GM21390 (cell line): Measurements from ENCODE around the gene ZNF207.
"Not testable (repeated sequence)": the region's sequence is repeated elsewhere in the genome, so short reads cannot be mapped to it uniquely, and the experiment has no call there.

ENCODE experiments used
- ATAC-seq: cut with Tn5 transposase; IDR thresholded peaks from one replicate; pipeline ENCODE4 v1.9.1; 2021; ENCODE audit not compliant: unreplicated experiment

ZNF207 gene

GRCh38 chr17:32385971-32386370, 36.0 kb downstream of the ZNF207 start:
- ATAC-seq = no peak

DNA sequence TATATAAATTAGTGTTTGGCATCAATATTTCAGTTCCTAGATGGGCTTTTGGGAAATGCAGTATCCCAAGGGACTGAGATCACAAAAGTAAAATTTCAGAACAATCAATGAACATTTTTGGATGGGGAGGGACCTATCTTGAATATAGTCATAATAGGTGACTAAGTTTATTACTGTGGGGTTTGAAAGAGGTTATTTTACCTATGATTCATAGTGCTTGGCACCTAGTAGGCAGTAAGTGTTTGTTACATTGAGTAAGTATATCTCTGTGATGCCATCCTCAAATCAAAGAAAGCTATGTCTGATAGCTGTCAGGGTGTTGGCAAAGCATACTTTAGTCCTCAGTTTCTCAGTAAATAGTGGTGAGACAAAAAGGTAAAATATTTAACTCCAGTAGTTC, 36.9 kb downstream of the ZNF207 start:
- ATAC-seq = no peak

DNA sequence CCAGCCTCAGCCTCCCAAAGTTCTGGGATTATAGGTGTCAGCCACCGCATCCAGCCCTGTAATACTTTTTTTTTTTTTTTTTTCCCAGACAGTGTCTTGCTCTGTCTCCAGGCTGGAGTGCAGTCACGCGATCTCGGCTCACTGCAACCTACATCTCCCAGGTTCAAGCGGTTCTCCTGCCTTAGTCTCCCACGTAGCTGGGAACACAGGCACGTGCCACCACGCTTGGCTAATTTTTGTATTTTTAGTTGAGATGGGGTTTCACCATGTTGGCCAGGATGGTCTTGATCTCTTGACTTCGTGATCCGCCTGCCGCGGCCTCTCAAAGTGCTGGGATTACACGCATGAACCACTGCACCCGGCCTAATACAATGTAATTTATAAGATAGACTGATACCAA, 38.2 kb downstream of the ZNF207 start:
- ATAC-seq = not testable (repeated sequence)

DNA sequence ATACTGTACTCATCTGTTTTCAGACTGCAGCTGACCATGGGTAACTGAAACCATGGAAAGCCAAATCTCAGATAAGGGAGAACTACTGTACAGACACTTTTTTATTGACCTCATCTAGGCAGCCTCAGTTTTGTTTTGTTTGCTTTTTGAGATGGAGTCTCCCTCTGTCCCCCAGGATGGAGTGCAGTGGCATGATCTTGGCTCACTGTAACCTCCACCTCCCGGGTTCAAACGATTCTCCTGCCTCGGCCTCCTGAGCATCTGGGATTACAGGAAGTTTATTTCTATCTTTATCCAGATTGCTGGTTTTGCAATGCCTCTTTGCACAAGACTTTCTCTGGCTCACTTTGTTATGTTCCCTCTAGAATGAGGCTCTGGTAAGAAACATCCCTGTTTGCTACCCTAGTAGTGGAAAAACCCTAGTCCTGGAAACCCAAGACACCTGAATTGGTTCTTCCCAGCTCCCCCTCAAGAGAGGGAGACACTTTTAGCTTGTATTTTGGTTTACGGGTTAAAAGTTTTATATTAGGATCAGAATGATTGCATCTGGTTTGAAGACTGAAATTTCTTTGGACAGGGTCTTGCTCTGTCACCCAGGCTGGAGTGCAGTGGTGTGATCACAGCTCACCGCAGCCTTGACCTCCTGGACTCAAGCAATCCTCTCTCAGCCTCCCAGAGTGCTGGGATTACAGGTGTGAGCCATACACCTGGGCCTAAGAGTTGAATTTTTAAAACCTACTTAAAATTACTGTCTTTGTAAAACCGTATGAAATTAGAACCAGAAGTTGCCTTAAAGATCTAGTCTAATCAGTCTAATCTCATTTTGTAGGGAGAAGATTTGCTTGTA, 38.9 kb downstream of the ZNF207 start:
- no peak for ATAC-seq

DNA sequence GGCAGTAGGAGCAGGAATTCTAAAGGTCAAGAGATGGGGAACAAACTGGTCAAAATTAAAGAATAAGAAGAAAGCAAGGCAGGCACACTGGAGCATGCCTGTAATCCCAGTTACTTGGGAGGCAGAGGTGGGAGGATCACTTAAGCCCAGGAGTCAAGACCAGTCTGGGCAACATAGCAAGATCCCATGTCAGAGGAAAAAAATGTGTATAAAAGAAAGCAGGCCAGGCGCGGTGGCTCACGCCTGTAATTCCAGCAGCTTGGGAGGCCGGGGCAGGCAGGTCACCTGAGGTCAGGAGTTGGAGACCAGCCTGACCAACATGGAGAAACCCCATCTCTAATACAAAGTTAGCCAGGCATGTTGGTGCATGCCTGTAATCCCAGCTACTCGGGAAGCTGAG, 43.9 kb downstream of the ZNF207 start:
- ATAC-seq = no peak

DNA sequence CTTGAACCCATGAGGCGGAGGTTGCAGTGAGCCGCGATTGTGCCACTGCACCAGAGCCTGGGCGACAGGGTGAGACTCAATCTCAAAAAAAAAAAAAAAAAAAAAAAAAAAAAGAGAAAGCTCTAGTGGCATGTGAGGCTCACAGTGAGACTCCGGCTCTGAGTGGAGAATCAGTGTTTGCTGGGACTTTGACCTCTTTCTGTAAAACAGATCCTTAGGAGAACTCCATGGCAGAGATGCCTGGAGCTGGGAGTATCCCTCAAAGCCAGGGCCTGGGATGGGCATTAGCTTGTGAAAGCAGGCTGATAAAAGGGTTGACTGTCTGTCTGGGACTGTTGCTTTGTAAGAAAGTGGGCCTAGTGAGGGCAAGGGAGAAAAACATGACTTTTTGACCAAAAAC, 46.4 kb downstream of the ZNF207 start:
- no peak for ATAC-seq

GRCh38 chr17:32398946-32399345, 49.0 kb downstream of the ZNF207 start:
- ATAC-seq = no peak

GRCh38 chr17:32410085-32410484, 60.1 kb downstream of the ZNF207 start:
- ATAC-seq = not testable (repeated sequence)

DNA sequence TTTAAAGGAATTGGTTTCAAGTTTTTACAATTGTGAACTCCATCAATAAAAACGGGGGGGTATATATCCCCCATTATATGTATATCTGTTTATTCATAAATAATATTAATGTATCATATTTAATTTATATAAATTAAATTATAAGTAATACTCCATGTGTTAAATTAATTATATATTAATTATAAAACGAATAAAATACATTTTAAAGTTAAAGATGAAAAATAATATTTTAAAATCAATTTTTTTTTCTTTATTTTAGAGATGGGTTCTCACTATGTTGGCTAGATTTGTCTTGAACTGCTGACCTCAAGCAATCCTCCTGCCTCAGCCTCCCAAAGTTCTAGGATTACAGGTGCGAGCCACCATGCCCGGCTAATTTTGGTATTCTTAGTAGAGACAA, 76.9 kb downstream of the ZNF207 start:
- no peak for ATAC-seq

DNA sequence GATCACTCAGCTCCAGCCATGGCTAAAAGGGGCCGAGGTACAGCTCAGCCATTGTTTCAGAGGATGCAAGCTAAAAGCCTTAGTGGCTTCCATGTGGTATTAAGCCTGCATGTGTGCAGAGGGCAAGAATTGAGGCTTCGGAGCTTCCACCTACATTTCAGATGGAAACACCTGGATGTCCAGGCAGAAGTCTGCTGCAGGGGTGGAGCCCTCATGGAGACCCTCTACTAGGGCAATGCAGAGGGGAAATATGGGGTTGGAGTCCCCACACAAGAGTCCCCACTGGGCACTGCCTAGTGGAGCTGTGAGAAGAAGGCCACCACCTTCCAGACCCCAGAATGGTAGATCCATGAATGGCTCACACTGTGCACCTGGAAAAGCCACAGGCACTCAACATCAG, 79.6 kb downstream of the ZNF207 start:
- ATAC-seq = no peak
